Fibroblast of lung (primary cell): ENCODE measurements around the gene DYSF. TPM values are rescaled to one million over a fixed set of nuclear protein-coding genes. Genes with fewer than 3 reads are reported as not detected.

Source experiments
- DNase-seq, 2 donors: peaks; one replicate each; pipeline versions ENCODE4 v3.0.0 to v3.0.0-alpha.2; 2010; ENCODE audit warnings: low read depth in 2 of 2
- H2AFZ ChIP-seq: 2 replicates; pipeline ENCODE4 v1.5.1; 2012; ENCODE audit warnings: low read length, control low read depth, inconsistent platforms
- H3K27ac ChIP-seq: 2 replicates; pipeline ENCODE4 v1.5.1; 2011; ENCODE audit warnings: low read length, control low read depth; ENCODE audit not compliant: insufficient read depth
- H3K27me3 ChIP-seq: 2 replicates; pipeline ENCODE4 v1.5.1; 2011; ENCODE audit warnings: mild to moderate bottlenecking, low read length; ENCODE audit not compliant: control insufficient read depth, insufficient read depth
- H3K36me3 ChIP-seq: 2 replicates; pipeline ENCODE4 v1.5.1; 2011; ENCODE audit warnings: low read length; ENCODE audit not compliant: control insufficient read depth, insufficient read depth
- H3K4me1 ChIP-seq: 2 replicates; pipeline ENCODE4 v1.5.1; 2011; ENCODE audit warnings: low read length; ENCODE audit not compliant: control insufficient read depth, insufficient read depth; ENCODE audit errors: extremely low read depth
- H3K4me2 ChIP-seq: 2 replicates; pipeline ENCODE4 v1.5.1; 2011; ENCODE audit warnings: low read length, control low read depth; ENCODE audit not compliant: insufficient read depth; ENCODE audit errors: extremely low read depth
- H3K4me3 ChIP-seq, 4 experiments: fragments of 200-600 bp in 1 of 4; sonication (generic) in 1 of 4; replicated peaks in 1 of 4; 2 replicates each; pipeline ENCODE4 v1.5.1; 2011 to 2016; ENCODE audit warnings: low read length in 4 of 4, low read depth in 3 of 4, mild to moderate bottlenecking in 3 of 4, control low read depth in 2 of 4, inconsistent platforms in 1 of 4, mixed read lengths in 1 of 4; ENCODE audit not compliant: insufficient read depth in 1 of 4; ENCODE audit errors: control extremely low read depth in 1 of 4
- H3K79me2 ChIP-seq: 2 replicates; pipeline ENCODE4 v1.5.1; 2012; ENCODE audit warnings: mild to moderate bottlenecking, low read length, inconsistent platforms; ENCODE audit not compliant: control insufficient read depth, insufficient read depth
- H3K9ac ChIP-seq: 2 replicates; pipeline ENCODE4 v1.5.1; 2011; ENCODE audit warnings: mild to moderate bottlenecking, low read length, control low read depth; ENCODE audit not compliant: insufficient read depth
- H3K9me3 ChIP-seq: 2 replicates; pipeline ENCODE4 v1.5.1; 2012; ENCODE audit warnings: low read depth, low read length; ENCODE audit not compliant: control insufficient read depth, insufficient read depth
- H4K20me1 ChIP-seq: 2 replicates; pipeline ENCODE4 v1.5.1; 2011; ENCODE audit warnings: low read length; ENCODE audit not compliant: control insufficient read depth, insufficient read depth; ENCODE audit errors: extremely low read depth
- EZH2 ChIP-seq: IDR thresholded peaks from 2 replicates; pipeline ENCODE4 v1.5.1; 2012; ENCODE audit warnings: low read length, control low read depth, mild to moderate bottlenecking; ENCODE audit errors: missing control alignments
- polyA plus RNA-seq, 2 donors: library from polyadenylated mRNA; depleted of rRNA in 1 of 2; stranded (reverse) in 1 of 2; unstranded in 1 of 2; fragments of >200 nt; gene quantifications; 2 replicates each; pipeline ENCODE4 v1.2.1, GENCODE V29; 2011 to 2012; ENCODE audit warnings: missing spikeins in 1 of 2
- total RNA-seq: library from RNA; depleted of rRNA; stranded (reverse); fragments of >200 nt; gene quantifications from 2 replicates; pipeline ENCODE4 v1.2.1, GENCODE V29; 2014
- TF ChIP-seq, protein P1 (sequence below), 2 donors: IDR thresholded peaks in 1 of 2; conservative IDR thresholded peaks in 1 of 2; 1 replicate in 1 of 2; 2 replicates in 1 of 2; pipeline ENCODE4 v1.5.1; 2011 to 2012; ENCODE audit warnings: low read length in 2 of 2, control low read depth in 1 of 2, inconsistent platforms in 1 of 2, low read depth in 1 of 2, mild to moderate bottlenecking in 1 of 2

DYSF gene
- total and polyA plus RNA-seq, 2 donors (not counting 1 experiment from before 2014, with no cell fraction given) = under 0.01 to 0.67 TPM

DNA sequence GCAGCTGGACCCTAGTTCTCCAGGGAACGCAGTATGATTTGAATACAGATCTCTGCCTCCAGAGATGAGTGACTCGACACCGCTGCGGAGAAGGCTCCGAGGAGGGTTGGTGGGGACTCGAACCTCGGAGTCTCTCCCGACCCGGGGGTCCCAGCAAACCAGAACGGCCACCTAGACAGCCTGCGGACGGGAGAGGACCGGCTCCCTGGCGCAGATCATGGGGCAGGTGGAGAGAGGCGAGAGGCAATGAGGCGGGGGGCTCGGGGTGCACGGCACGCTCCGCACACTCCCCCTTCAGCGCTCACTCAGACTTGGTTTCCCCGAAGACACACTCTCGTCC is 12.6 kb downstream of the DYSF start:
- H3K9ac ChIP-seq = no peak overlapping the region
- no peaks in the 10 kb centered on the region for H3K4me1 ChIP-seq
- TF ChIP-seq EZH2 = peak; percentile 77
- TF ChIP-seq, protein P1, sequence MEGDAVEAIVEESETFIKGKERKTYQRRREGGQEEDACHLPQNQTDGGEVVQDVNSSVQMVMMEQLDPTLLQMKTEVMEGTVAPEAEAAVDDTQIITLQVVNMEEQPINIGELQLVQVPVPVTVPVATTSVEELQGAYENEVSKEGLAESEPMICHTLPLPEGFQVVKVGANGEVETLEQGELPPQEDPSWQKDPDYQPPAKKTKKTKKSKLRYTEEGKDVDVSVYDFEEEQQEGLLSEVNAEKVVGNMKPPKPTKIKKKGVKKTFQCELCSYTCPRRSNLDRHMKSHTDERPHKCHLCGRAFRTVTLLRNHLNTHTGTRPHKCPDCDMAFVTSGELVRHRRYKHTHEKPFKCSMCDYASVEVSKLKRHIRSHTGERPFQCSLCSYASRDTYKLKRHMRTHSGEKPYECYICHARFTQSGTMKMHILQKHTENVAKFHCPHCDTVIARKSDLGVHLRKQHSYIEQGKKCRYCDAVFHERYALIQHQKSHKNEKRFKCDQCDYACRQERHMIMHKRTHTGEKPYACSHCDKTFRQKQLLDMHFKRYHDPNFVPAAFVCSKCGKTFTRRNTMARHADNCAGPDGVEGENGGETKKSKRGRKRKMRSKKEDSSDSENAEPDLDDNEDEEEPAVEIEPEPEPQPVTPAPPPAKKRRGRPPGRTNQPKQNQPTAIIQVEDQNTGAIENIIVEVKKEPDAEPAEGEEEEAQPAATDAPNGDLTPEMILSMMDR (conservative IDR thresholded peaks at IDR 0.05 in 1 of 2, IDR thresholded peaks at IDR 0.05 in 1 of 2; ENCODE audit: low read depth in 1 of 2, low read length in 2 of 2) = no peak
- H3K27ac ChIP-seq = no peak overlapping the region
- peak overlapping the region; percentile 13 for H2AFZ ChIP-seq
- no peak for DNase-seq
- peak overlapping the region; percentile 100 for H3K4me2 ChIP-seq
- no peaks in the 10 kb centered on the region for H4K20me1 ChIP-seq
- peaks cover 42% of the 10 kb centered on the region for H3K27me3 ChIP-seq
- H3K9me3 ChIP-seq = no peaks in the 10 kb centered on the region
- peak overlapping the region in 2 of 4 experiments; percentile 61 to 62 for H3K4me3 ChIP-seq
- no peaks in the 10 kb centered on the region for H3K36me3 ChIP-seq
- no peaks in the 10 kb centered on the region for H3K79me2 ChIP-seq

DNA sequence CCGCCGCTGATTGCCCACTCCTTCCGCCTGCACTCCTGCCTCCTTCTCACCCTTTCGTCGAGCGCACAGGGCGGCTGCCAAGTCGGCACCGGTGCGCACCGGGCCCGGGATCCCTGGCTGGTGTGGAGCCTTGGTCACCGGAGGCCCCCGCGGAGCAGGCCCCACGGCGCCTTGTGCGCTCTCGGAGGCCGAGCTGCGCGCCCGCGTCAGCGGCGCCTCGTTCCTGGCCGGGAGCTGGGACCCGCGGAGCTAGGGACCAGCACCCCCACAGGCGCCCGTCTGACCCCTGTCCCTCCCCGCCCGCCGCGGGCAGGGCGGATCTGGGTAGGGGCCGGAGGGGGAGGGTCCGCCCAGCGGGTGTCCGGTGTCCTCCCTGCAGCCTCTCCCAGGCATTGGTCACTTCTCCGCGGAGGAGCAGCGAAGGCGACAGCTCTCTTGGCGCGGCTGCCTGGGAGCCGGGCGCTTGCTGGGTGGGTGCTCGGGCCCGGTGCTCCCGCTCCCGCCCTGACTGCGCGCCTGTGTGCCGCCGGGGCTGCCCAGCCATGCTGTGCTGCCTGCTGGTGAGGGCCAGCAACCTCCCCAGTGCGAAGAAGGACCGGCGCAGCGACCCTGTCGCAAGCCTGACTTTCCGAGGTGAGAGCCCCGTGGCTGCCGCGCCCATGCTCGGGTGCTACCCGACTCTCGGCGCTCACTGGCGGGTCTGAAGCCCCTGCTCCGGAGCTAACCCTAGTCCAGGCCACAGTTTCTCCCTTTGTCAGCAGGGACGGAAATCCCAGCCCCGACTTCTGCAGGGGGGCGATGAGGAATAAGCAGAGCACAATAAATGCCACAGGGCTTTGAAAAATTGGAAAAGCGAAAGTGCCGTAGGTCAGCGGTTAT is 13.2 kb downstream of the DYSF start:
- H3K36me3 ChIP-seq = no peaks in the 10 kb centered on the region

DNA sequence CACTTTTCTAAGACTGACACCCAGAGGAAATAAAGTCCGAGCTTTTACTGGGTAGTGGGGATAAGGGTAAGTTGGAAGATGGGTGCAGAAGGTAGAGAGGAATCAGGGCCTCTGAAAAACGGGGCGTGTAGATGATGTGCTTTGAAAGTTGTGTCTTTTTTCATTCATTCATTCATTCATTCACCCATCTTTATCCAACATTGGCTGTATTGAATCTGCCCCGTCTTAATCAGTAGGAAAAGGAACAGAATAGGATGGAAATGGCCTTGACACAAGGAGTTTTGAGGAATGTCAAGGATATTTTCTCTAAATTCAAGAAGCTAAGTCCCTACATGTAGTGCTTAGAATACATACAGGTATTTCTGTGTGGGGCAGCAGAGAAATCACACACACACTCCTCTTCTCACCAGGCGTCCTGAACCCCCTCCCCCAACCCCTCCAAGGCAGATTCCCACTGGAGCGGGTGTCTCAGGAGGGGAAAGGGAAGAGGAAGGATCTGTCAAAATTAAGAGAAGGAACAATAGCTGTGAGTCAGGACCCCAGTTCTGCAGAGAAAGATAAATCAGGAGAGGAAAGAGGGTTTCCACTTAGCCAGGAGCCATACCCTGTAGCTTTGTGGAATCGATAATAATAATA is 13.9 kb downstream of the DYSF start:
- Histone ChIP-seq H3K4me1 (peaks cover 2% of the 10 kb centered on the region), H3K79me2 (no peaks in the 10 kb centered on the region), H3K4me3 (peak overlapping the region; percentile 61 to 74 (median 66)), H3K27me3 (peaks cover 42% of the 10 kb centered on the region), H4K20me1 (no peaks in the 10 kb centered on the region), H3K4me2 (peak overlapping the region; percentile 100), H3K9ac (no peak overlapping the region), H3K27ac (no peak overlapping the region), H2AFZ (no peak overlapping the region), H3K36me3 (no peaks in the 10 kb centered on the region), H3K9me3 (no peaks in the 10 kb centered on the region)
- TF ChIP-seq, protein P1 (conservative IDR thresholded peaks at IDR 0.05 in 1 of 2, IDR thresholded peaks at IDR 0.05 in 1 of 2; ENCODE audit: low read depth in 1 of 2, low read length in 2 of 2) = no peak
- TF ChIP-seq EZH2 = no peak
- DNase-seq = no peak

More for the DNA sequence above, 13.2 kb downstream of the DYSF start:
- H3K79me2 ChIP-seq = no peaks in the 10 kb centered on the region
- no peak for TF ChIP-seq EZH2
- TF ChIP-seq, protein P1 (conservative IDR thresholded peaks at IDR 0.05 in 1 of 2, IDR thresholded peaks at IDR 0.05 in 1 of 2; ENCODE audit: low read depth in 1 of 2, low read length in 2 of 2) = no peak
- H3K27me3 ChIP-seq = peaks cover 42% of the 10 kb centered on the region
- H3K4me2 ChIP-seq = peak overlapping the region; percentile 100
- H3K4me1 ChIP-seq = peaks cover 2% of the 10 kb centered on the region
- peak overlapping the region; percentile 46 for H3K9ac ChIP-seq
- peak overlapping the region; percentile 73 for H2AFZ ChIP-seq
- peak in 1 of 2 donors; percentile 48 for DNase-seq
- no peaks in the 10 kb centered on the region for H3K9me3 ChIP-seq
- H3K4me3 ChIP-seq = peak overlapping the region; percentile 61 to 74 (median 66)
- H4K20me1 ChIP-seq = no peaks in the 10 kb centered on the region
- H3K27ac ChIP-seq = no peak overlapping the region
